AG04449 (cell line): ENCODE measurements around the gene RBM42.
"Not testable (repeated sequence)": the region's sequence is repeated elsewhere in the genome, so short reads cannot be mapped to it uniquely, and the experiment has no call there.

Experiments used
- CTCF ChIA-PET: fragments of 350-600 bp; formaldehyde crosslinking; extraction: SDS; loops from one replicate; lab custom pipeline; 2021; ENCODE audit warnings: antibody characterized with exemption; lab: Yijun Ruan, JAX
- POLR2A ChIA-PET: fragments of 400-600, 350-600 bp; formaldehyde crosslinking; extraction: SDS; loops from one replicate; lab custom pipeline; 2020; ENCODE audit warnings: antibody characterized with exemption, inconsistent platforms; lab: Yijun Ruan, JAX
- DNase-seq: peaks from one replicate; pipeline ENCODE4 v3.0.0-alpha.2; 2010; ENCODE audit warnings: low read depth, low spot score
- H3K4me3 ChIP-seq: 2 replicates; pipeline ENCODE4 v1.5.1; 2011; ENCODE audit warnings: low read depth, mild to moderate bottlenecking, control low read depth, low read length
- TF ChIP-seq, protein P1 (sequence below): IDR thresholded peaks from one replicate; pipeline ENCODE4 v1.5.1; 2011; ENCODE audit warnings: mild to moderate bottlenecking, moderate library complexity, low read length, control low read depth, inconsistent platforms; ENCODE audit not compliant: insufficient read depth; ENCODE audit errors: missing control alignments

RBM42 gene

DNA sequence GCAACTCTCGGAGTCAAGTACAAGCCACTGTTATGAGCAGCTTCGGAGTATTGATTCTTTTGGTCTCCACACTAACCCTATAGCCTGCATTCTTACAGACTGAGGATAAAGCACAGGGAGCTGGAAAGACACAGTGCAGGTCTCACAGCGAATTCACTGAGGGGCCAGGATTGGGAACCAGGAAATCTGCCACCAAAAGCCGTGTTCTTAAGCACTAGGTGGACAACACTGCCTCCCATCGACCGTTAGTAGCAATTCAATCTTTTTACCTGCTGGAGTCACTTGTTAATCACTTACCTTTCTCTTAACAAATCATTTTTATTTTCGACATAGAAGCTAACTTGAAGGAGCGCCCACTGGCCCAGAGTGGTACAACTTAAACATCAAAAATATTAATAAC, 36.6 kb upstream of the RBM42 start:
- no peak overlapping the region for H3K4me3 ChIP-seq
- CTCF ChIA-PET = interaction anchor here (0.8 to 2.0 kb wide), 10 partner anchors 9 to 238 kb away, joined by 3 to 8 read pairs (median 5); partner anchors contain the start of gene FFAR3
- no peak for DNase-seq
- POLR2A ChIA-PET = no interaction called here
- TF ChIP-seq, protein P1, sequence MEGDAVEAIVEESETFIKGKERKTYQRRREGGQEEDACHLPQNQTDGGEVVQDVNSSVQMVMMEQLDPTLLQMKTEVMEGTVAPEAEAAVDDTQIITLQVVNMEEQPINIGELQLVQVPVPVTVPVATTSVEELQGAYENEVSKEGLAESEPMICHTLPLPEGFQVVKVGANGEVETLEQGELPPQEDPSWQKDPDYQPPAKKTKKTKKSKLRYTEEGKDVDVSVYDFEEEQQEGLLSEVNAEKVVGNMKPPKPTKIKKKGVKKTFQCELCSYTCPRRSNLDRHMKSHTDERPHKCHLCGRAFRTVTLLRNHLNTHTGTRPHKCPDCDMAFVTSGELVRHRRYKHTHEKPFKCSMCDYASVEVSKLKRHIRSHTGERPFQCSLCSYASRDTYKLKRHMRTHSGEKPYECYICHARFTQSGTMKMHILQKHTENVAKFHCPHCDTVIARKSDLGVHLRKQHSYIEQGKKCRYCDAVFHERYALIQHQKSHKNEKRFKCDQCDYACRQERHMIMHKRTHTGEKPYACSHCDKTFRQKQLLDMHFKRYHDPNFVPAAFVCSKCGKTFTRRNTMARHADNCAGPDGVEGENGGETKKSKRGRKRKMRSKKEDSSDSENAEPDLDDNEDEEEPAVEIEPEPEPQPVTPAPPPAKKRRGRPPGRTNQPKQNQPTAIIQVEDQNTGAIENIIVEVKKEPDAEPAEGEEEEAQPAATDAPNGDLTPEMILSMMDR = peak; percentile 36

GRCh38 chr19:35595026-35595425, 33.8 kb upstream of the RBM42 start:
- CTCF ChIA-PET, DNase-seq, POLR2A ChIA-PET, H3K4me3 ChIP-seq: not testable (repeated sequence)

DNA sequence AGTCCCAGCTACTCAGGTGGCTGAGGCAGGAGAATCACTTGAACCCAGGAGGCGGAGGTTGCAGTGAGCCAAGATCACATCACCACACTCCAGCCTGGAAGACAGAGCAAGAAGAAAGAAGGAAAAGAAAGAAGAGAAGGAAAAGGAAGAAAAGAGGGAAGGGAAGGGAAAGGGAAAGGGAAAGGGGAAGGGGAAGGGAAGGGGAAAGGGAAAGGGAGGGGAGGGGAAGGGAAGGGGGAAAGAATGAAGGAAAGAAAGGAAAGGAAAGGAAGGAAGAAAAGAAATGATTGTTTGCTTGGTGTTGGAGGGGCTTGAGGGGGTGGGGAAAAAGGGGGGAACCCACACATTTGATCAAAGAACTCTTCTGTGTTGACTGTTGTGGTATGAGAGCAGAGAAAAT, 32.9 kb upstream of the RBM42 start:
- H3K4me3 ChIP-seq = no peak overlapping the region
- CTCF ChIA-PET = no interaction called here
- DNase-seq = no peak
- POLR2A ChIA-PET = no interaction called here
- TF ChIP-seq, protein P1 = no peak

DNA sequence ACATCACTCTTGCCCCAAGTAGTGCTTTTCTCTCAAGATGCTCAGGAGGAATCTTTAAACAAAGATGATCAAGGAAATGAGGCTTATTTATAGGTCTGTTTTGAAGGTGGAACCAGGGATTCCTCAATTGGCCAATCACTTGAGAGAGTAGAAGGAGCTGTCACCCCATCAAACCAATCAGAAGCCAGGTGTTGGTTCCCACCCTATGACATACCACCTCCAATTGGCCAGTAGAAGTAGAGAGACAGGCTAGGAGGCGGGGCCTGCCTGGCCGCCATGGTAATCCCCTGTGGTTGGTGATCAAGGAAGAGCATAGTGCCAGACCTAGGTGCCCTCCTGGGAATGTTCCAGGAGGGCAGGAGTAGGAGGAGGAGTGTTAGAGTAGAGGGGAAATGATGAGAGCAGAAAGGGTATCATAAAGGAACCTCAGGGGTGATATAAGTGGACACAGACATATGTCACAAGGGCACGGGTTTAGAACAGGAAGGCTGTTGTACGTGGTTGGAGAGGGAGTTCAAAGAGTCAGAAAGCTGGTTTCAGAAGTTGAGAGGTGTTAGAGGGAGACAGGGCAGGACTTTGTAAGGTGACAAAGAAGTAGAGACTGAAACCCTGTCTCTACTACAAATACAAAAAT, 32.4 kb upstream of the RBM42 start:
- DNase-seq = no peak
- CTCF ChIA-PET = interaction anchor here (0.9 to 1.4 kb wide), 2 partner anchors 88 to 243 kb away, joined by 3 read pairs; no protein-coding TSS in a partner anchor
- TF ChIP-seq, protein P1 = no peak
- POLR2A ChIA-PET = no interaction called here
- no peak overlapping the region for H3K4me3 ChIP-seq

DNA sequence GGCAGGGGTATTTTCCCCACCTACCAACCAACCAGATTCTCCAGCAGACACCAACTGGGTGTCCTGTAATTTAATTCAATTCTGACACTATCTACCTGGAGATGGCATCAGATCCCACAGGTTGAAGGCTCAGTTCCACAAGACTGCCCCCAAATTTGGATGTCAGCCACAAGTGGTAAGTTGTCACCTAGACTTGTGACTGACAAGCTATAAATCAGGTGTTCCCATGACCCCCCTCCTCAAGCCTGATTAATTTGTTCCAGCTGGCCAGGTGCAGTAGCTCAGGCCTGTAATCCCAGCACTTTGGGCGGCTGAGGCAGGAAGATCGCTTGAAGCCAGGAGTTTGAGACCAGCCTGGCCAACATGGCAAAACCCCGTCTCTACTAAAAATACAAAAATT, 26.9 kb upstream of the RBM42 start:
- TF ChIP-seq, protein P1 = no peak
- POLR2A ChIA-PET = no interaction called here
- CTCF ChIA-PET = interaction anchor here (1.7 kb wide), 1 partner anchor 10 kb away, joined by 5 read pairs; no protein-coding TSS in a partner anchor
- no peak overlapping the region for H3K4me3 ChIP-seq
- DNase-seq = no peak

GRCh38 chr19:35604436-35604835, 24.4 kb upstream of the RBM42 start:
- CTCF ChIA-PET, POLR2A ChIA-PET, DNase-seq, H3K4me3 ChIP-seq: not testable (repeated sequence)

DNA sequence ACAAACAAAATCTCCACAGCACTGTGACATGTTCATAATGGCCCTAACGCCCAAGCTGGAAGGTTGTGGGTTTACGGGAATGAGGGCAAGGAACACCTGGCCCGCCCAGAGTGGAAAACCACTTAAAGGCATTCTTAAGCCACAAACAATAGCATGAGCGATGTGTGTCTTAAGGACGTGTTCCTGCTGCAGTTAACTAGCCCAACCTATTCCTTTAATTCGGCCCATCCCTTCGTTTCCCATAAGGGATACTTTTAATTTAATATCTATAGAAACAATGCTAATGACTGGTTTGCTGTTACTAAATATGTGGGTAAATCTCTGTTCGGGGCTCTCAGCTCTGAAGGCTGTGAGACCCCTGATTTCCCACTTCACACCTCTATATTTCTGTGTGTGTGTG, 21.7 kb upstream of the RBM42 start:
- CTCF ChIA-PET = interaction anchor here (1.5 kb wide), 1 partner anchor 93 kb away, joined by 3 read pairs; no protein-coding TSS in a partner anchor
- DNase-seq, POLR2A ChIA-PET, H3K4me3 ChIP-seq: not testable (repeated sequence)

DNA sequence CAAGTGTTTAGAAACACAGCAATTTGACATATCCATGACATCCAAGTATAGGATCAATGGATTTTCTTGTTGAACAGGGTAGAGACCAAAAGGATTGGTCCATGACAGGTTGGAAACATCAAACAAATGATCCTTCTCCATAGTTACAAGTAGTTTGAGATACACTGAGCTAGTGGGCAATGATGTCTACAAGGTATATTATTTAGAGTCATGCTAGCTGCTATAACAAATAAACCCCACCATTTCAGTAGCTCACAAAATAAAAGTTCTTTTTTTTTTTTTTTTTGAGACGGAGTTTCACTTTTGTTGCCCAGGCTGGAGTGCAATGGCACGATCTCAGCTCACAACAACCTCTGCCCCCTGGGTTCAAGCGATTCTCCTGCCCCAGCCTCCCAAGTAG, 21.2 kb upstream of the RBM42 start:
- no peak for DNase-seq
- TF ChIP-seq, protein P1 = no peak
- POLR2A ChIA-PET = interaction anchor here (1.2 kb wide), 1 partner anchor 79 kb away, joined by 4 read pairs; no protein-coding TSS in a partner anchor
- CTCF ChIA-PET = interaction anchor here (1.5 kb wide), 1 partner anchor 93 kb away, joined by 3 read pairs; no protein-coding TSS in a partner anchor
- H3K4me3 ChIP-seq = no peak overlapping the region
